Stimulated activated CD8-positive, alpha-beta memory T cell treated with anti-CD3 and anti-CD28 coated beads, Interleukin-4, amount 100 ng/mL, for 24 hours (primary cell): Measurements from ENCODE around the gene VAX1.

Experiments used
- DNase-seq: peaks from one replicate; pipeline ENCODE4 v3.0.0-alpha.2; 2020; ENCODE audit warnings: low read depth

VAX1 gene

DNA sequence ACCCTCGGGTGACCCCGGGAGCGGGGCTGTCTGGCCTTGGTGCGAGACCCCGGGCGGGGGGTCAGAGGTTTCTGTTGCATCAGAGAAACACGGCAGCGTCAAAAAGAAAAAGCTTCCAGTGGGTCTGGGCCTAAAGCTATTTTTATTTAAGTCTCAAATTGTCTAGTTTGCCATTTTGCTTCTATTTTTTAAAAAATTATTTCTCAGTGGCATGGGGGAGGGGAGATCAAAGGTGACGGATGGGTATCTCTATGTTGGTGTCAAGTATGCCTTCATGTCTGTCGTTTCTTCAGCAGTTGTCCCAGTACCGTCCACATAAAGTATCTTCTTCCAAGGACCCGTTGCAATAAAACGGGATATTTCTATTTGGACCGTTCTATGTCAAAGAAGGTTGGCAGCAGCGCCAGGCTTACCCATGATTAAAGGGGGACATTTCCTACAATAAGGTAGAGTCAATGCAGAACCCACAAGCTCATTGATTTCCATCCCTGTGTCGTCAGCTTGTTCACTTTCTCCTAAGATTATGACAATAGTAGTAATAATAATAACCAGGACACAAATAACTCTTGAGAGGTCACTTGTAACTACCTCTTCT is 26.0 kb upstream of the VAX1 start:
- DNase-seq = no peak

DNA sequence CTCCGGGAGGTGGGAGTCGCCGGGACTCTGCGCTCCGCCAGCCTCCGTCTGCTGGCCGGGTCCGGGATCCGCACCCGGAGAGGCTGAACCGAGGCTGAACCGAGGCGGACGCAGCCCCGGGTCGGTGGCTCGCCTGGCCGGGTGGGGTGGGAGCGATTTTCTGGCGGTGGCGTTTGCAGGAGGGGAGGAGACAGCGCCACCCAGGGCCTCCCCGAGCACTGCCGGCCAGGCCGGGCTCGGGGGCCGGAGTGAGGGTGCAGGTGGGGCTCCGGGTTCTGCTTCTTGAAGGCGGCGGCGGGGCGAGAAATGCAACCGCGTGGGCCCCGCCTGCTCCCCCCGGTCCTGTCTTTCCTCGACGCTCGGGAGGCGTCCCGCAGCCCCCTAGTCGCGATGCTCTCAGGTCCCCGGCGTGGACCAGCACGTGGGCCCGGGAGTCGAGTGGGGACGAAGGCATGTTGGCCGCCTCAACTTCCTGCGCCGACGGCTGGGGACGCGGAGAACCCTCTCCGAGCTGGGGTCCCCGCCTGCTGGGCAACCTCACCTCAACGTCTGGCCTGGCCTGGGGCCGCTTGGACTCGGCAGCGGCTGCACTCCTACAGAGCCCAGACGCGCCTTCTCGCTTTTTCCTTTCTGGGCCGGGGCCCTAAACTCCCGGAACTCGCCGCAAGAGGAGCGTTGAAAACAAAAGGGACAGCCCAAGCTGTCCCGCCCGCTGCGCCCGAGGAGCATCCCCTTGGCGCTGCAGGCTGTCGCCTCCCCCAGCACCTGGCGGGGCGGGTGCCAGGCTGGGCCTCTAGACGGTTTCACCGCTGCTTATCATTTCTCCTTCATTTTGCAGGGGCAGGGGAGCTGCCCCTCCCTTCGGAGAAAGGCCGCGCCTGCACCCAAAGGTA is 25.2 kb upstream of the VAX1 start:
- no peak for DNase-seq

DNA sequence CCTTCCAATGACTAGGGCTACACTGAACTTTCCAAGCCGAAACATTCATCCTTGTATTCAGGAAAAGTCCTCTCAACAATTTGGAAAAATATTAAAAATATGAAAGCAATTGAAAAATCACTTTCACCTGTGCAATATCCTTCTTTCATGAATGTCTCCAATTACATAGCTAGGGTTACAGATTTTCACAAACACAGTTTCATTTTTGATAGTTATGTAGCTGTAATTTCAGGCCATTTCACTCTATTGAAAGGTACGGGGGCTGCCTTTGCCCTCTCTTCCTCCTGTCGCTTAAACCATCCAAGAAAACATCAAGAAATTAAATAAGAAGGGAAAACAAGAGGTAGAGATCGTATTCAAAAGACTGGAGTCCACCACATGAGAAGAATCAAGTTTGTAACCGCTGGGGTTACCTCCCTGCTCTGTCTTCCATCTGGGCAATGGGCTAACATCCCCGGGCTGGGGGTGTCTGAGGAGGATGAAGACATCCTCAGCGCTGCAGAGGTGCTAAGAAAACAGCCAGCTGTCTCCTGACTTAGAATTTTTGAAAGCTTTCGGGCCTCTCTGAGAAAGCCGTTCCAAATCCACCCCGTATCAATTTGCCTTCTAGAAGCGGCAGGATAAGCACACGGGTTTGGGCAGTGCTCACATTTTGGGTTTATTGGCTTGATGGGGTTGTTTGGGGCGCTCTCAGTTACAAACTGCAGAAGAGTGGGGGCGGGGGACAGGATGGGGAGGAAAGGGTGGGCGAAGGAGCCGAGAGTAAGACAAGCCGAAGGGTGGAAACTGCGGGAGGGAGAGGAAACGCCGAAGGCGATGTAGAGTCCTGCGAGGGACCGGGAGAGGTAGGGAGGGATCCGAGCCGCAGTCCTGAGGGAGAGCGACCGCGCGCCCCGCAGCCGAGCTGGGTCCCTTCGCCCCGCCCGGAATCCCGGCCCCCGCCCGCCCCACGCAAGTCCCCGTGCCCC is 24.3 kb upstream of the VAX1 start:
- no peak for DNase-seq

DNA sequence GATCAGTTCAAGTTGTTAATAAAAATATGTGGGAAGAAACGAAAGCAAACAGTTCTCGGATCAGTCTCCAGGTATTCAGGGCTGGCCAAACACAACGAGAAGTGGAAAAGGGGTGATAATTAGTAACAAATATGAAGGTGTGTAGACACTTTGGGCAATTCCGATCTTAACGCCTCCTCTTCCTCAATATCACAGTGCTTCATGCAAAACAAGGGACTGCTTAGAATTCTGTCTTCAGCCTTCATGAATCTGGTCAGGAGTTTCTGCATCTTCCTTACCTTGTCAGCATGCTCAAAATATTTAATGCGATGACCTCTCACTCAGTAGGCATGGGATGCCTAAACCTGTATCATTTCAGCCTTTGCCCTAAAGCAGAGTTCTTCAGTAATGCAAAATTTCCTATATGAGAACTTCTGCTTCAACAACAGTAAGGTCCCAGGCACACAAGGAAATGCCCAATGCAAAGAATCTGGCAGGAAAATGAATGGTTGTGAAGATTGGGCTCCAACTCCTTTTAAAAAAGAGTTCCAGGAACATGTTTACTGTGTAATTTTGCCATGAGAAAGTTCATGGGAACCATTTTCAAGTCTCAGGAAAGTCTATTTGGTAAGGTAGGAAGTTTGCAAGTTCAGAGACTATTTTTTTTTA is 23.4 kb upstream of the VAX1 start:
- no peak for DNase-seq

DNA sequence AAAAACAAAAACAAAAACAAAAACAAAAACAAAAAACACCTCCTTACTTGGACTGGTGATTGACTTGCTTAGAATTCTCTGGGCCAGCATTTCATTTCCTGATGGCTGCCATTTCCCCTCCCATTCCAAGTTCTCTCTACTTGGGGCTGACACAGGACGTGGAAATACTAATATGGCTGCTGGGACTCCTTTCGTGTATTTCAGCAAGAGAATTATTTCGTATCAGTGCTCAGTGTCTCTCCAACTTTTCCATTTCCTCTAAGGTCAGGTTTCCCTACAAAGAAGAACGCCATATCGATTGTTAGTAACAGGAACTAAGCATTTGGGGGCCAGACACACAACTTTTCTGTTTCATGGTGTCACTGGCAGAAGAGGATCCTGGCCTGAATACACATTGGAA is 22.5 kb upstream of the VAX1 start:
- no peak for DNase-seq

DNA sequence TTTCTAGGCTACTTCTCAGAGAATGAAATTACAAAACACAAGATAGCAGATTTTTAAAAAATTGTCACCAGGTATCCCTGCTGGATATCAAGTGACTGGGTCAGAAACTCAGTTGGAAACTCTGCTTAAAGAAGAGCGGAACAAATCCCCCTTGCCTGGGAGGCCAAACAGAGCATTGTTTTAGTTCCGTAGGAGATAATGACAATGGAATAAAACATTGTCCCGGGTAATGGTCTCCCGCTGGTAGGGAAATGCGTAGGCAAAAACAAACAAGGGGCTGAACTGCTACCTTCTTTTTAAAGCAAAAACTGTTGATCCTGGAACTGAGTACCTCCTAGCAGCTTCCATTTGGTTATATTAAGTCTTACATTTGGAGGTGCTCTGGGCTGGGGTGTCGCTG is 21.3 kb upstream of the VAX1 start:
- no peak for DNase-seq

DNA sequence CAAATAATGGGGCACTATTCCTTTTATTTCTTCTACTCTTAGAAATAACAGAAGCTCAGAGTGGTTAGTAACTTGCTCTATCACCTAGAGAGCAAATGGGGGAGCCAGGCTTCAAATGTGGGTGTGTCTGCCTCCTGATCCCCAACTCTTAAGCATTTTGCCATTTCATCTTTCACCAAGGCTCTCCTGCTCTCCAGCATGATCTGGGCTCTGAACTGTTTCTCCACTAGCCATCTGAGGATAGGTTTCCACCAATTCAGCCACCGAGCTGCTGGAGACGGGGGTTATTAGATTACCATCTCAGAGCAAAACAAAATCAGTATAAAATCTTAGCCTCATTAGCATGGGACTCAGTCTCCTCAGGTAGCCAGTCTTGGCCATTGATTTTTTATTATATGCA is 20.2 kb upstream of the VAX1 start:
- DNase-seq = no peak

DNA sequence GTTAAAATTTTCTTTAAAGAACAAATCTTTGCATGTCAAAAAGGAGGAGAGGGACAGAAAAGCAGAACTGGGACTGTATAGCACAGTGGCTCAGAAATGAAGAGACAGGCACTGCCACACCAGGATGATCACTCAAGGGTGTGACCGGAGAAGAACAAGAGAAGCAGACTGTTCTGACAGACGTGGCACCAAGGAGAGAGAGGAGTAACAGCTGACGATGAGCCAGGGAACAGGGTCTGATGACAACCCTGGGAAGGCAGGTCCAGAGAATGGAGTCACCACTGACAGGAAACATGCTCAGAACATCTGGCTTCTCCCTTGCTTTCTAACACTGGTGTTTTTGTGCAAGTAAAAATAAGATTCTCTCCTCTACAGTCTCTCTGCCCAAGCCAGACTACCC is 14.6 kb upstream of the VAX1 start:
- no peak for DNase-seq

DNA sequence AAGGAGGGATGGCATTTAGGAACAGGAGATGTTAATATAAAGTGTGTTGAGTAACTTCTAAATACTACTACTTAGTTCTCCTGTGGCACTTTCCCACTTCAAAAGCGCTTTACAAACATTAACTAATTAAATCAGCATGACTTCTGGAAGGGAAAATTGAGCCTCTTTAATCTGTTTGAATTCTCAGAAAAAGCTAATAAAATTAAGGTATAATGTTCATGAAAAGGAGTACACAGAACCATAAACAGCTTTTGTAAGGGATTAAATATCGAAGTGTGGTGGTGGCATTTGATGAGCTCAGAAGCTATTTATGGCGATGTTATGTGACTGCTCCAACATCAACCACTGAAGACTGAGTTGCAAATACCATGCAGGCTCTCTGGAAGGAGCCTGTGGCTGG is 10.2 kb upstream of the VAX1 start:
- no peak for DNase-seq

DNA sequence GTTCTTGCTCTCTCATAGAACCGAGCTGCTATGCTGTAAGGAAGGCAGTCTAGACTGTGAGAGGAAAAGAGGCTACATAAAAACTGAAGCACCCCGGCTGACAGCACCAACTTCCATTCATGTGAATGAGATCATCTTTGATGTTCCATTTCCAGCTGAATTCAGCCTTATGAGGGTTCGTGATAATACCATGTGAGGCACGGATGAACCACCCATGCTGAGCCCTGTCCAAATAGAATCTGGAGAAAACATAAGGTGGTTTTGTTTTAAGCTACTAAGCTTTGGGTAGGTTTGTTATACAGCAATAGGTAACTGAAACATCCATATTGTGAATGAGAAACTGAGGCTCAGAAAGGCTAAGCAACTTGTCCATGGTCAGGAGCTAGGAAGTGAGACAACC is 6.9 kb upstream of the VAX1 start:
- no peak for DNase-seq

DNA sequence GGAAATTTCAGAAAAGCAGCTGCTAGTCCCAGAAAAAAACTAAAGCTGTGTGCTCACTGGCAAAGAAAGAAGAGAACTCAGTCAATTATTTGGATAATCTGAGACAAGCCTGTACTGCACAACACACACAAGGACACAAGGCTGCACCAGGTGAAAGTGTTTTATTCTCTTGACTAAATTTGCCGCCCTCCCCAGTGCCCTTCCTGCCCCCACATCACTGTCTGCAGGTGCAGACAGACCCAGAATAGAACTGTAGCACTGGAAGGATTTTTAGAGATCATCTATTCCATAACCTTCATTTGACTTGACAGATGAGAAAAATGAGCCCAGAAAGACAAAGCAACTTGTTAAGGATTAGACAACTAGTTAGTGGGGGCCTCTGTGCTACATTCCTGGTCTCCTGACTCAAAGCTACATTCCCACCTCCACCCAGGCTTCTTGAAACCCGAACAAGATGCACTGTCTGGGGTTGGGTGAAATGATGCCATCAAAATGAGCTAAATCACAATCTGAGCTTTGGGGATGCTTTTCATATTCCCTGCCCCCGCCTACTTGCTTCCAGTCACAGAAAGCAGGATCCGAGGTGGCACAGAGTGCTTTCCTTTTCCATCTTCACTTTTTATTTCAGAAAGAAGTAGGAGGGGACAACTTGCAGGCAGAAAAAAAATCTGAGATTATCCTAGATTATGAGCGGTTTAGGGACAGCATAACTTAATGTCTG is 5.2 kb upstream of the VAX1 start:
- no peak for DNase-seq

DNA sequence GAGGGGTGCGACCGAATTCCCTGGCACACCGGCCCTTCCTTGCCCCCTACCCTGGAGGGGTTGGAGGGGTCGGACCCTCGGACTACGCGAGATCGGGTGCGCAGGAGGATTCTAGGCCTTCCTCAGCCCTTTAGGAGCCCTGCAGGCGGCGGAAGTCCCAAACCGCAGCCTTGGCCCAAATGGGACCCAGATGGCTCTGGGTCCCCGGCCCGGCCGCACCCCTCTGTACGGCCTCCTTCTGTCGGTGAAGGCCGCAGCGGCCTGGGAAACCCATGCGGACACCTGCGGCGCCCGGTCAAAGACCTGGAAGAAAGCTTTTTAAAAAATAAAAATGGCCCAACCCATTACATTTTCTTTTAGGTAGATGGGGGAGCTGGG is 2.4 kb upstream of the VAX1 start:
- DNase-seq = no peak

DNA sequence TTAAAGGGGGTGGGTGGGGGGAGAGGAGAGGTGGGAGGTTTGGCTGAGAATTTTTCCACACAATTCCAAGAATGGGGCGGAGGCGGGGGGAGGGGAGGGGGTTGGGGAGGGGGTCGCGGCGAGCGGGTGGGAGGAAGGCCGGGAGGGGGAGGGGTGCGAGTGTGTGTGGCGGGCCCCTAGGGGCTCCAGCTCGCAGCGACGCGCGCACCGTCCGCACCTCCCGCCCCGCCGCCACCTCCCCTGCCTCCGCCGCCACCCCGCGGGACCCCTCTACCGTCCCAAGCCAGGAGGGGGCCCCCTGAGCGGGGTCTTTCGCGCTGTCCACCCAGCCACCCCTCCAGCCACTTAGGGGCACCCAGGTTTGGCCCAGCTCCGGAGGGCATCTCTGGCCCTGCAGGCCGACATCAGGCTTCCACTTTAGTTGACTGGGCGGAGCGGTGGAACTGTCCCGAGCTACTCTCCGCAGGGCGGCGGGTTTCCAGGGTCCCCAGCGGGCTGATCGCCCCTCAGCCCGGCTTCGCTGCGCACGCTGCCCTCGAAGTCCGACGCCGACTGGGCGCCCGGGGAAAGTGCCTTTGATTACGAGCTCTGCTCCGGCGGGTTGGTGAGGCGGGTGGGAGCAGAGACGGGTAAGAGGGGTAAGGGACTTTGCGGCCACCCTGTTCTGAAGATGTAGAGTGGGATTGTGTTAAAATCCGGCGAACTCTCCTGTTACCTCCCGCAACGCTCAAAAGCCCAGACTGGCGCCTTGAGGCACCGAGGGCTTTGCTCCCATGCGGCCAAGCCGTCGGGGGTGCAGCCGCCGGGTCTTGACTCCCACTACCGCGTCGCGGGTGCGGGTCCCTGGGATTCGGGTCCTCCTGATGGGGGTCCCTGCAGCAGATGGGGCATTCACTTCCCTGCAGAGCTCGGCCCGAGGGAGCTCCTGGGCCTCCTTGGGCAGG is 1.8 kb upstream of the VAX1 start:
- no peak for DNase-seq

DNA sequence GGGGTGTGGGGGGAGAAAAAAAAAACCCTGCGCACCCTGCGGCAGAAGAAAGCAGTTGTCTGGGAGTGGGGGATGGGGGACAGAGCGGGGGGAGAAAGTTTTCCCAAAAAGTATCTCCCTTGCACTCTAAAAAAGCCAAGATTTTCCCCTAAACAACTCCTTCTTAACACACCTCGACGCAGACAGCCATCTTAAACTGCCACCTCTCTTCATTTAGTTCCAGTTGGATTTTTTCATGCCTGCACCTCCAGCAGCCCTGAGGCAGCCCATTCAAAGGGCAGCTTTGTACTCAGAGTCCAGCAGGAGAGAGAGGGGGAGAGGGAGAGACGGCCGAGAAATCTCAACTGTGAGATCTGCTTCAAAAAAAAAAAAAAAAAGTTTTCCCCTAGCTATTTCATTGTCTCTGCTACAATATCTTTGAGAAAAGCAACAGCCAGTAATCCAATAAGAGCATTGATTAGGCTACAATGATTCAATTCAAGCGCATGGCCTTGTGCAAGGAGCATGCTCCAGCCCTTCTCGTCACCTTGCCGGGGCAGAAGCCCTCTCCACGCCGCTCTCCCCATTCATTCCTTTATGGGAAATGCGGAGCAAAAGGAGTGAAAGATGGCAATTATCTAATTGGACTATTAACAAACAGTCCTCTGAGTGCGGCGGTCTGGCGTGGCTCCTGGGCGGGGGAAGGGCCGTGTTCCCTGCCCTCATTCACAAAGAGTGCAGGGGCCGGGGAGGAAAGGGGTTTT is 939 bp upstream of the VAX1 start:
- no peak for DNase-seq

DNA sequence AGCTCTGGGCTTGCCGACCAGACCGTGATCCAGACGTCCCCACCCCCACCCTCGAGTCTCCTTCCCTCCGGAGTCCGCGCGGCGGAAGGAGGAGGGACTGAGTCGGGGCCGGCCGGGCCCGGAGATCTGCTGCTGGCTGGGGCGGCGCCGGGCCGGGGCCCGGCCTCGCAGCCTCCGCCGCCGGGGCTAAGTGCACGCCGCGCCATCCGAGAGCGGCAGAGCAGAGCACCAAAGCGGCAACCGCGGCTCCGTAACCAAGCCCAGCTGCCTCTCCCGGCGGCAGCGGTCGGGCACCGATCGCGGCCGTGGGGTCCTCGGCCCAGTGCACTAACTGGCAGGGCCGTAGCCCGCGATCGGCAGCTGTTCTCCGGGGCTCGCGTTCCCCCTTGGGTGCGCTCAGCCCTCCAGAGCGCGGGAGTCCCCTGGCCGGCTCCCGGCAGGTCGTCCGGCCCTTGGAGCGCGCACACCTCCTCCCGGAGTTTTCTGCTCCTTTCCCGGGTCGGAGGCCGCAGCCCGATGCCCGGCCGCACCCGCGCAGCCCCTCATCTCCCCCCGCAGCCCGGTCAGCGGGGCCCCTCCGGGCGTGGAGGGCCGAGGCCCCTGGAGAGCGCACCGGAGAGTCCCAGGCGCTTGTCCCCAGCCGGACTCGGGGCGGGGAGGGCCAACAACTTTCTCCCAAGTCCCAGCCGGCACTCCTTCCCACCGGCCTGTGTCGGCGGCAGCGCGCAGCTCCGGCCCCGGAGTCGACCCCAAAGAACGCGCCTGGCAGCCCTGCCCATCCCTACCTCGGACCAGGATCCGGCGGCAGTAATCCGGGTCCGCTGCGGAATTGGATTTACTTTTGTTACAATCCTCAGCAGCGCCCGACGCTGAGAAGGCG is 799 bp downstream of the VAX1 start:
- no peak for DNase-seq

DNA sequence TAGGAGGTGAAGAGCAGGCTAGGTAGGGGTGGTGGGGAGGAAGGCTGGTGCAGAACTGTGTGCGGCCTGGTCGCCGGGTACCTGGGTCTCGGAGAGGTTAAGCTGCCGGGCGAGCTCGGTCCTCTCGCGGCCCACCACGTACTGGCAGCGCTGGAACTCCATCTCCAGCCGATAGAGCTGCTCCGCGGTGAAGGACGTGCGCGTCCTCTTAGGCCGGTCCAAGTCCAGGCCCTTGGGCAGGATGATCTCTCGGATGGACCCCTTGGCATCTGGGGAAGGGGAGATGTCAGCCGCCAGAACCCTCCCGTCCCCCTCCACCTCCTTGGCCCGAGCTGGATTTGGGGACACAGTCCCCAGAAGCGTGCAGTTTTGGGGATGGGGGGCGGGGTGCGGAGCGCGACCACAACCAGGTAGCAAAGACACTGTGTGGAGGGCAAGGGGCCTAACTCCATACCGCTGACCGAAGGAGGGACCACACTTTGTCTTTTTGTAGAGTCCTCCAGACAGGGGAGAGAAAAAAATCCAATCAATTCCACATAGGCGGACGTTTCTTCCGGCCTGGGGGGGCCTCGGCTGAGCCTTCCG is 1.6 kb downstream of the VAX1 start:
- DNase-seq = no peak

DNA sequence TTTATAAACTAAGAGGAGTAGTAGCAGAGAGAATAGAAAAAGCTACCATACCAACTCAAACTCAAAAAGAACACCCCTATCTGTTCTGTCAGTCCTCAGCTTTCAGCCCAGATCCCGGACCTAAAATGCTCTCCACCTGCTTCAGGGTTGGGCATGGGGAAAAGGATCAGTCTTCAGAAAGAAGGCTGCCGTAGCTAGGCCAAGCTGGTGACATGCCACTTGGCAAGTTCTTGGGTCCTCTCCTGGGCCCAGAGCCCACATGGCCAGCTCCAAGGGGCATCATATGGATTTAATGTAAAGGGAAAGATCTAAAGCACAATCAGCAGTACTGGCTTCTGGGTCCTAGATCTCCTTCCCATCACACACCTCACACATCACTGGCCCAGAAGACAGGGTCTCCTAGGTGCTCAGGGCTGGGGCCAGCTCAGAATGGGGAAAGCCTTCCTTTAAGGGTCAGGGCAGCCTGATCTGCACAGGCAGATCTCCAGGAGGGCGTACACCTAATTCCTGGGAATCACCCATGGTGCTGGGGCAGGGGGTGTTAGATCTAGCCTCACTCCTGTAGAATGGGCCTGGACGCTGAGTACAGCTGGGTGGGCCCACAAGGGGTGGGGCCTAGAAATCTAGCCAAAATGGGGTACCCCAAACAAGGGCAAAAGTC is 2.5 kb downstream of the VAX1 start:
- DNase-seq = no peak

DNA sequence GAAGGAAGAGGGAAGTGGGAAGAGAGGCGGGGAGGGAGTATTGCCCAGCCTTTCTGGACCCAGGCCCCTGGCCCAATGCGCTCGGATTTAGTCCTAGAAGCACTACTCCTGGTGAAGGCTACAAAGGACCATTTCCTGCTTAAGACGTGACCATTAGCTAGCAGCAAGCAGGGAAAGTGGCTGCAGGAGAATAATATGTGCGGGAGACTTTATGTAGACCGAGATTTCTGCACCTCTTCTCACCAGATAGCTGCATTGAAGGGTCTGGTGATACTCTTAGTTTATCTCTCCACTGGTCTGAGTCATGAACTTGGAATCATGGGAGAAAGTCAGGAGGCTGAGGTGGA is 3.1 kb downstream of the VAX1 start:
- DNase-seq = no peak
